ENCODE results near the gene AP4M1.

Gene AP4M1

DNA sequence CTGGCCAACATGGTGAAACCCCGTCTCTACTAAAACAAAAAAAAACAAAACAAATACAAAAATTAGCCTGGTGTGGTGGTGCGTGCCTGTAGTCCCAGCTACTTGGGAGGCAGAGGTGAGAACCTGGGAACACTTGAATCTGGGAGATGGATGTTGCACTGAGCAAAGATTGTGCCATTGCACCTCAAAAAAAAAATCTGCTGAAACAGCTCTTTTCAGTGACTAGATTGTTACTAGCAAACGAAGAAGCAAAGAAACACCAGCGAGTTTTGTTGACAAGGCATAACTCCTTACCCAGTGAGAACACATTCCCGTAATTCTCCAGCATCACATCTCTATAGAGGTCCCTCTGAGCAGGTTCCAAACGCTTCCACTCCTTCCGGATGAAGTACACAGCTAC, 26.6 kb upstream of the AP4M1 start:
- Histone ChIP-seq H3K9ac (ENCODE audit: low read length) (no peak overlapping the region), H3K27ac (ENCODE audit: low read depth, low read length) (no peak overlapping the region), H3K9me3 (ENCODE audit: insufficient read depth, low read length) (peaks cover 23% of the 10 kb centered on the region), H3F3A (ENCODE audit: insufficient read depth) (no peaks in the 10 kb centered on the region), H2AFZ (ENCODE audit: low read depth, low read length, severe bottlenecking) (no peak overlapping the region), H3K4me2 (ENCODE audit: low read depth, low read length, poor library complexity, severe bottlenecking) (no peak overlapping the region), H3K36me3 (ENCODE audit: low read length) (peaks cover 38% of the 10 kb centered on the region), H3K9me2 (replicated peaks; ENCODE audit: insufficient read depth, low read length) (no peaks in the 10 kb centered on the region), H4K20me1 (ENCODE audit: low read depth, low read length) (no peaks in the 10 kb centered on the region), H3K79me2 (ENCODE audit: insufficient read depth, low read length) (peaks cover 13% of the 10 kb centered on the region), H3K27me3 (ENCODE audit: low read length) (no peaks in the 10 kb centered on the region), H3K4me3 (ENCODE audit: insufficient read depth, low read length, poor library complexity, severe bottlenecking) (no peak overlapping the region)
- TF ChIP-seq, protein P1, sequence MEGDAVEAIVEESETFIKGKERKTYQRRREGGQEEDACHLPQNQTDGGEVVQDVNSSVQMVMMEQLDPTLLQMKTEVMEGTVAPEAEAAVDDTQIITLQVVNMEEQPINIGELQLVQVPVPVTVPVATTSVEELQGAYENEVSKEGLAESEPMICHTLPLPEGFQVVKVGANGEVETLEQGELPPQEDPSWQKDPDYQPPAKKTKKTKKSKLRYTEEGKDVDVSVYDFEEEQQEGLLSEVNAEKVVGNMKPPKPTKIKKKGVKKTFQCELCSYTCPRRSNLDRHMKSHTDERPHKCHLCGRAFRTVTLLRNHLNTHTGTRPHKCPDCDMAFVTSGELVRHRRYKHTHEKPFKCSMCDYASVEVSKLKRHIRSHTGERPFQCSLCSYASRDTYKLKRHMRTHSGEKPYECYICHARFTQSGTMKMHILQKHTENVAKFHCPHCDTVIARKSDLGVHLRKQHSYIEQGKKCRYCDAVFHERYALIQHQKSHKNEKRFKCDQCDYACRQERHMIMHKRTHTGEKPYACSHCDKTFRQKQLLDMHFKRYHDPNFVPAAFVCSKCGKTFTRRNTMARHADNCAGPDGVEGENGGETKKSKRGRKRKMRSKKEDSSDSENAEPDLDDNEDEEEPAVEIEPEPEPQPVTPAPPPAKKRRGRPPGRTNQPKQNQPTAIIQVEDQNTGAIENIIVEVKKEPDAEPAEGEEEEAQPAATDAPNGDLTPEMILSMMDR (IDR thresholded peaks at IDR 0.05; ENCODE audit: insufficient read depth, low read length, poor library complexity, severe bottlenecking), result no peak
- TF ChIP-seq EZH2phosphoT487 (conservative IDR thresholded peaks at IDR 0.05; ENCODE audit: low read length), result no peak

DNA sequence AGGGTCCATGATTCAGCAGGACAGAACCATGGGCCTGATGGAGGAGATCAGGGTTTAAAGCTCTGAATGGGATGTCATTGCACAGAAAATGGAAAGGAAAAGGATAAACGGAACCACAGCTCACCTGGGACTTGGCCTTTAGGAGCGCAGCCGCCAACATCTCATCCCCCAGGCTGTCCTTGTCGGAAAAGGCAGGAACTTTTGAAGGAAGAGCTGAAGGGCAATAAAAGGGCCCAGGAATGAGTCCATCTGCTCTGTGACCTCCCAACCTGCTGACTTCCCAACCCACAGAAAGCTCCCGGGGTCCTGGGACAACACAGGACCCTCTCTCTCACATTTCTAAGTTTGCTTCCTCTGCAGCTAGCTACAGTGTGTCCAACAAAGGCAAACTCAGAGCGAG, 26.0 kb upstream of the AP4M1 start:
- Histone ChIP-seq H3K9me2 (replicated peaks; ENCODE audit: insufficient read depth, low read length) (no peaks in the 10 kb centered on the region), H3K79me2 (ENCODE audit: insufficient read depth, low read length) (peaks cover 19% of the 10 kb centered on the region), H3K4me2 (ENCODE audit: low read depth, low read length, poor library complexity, severe bottlenecking) (no peak overlapping the region), H3K27ac (ENCODE audit: low read depth, low read length) (no peak overlapping the region), H3K27me3 (ENCODE audit: low read length) (no peaks in the 10 kb centered on the region), H3K36me3 (ENCODE audit: low read length) (peaks cover 34% of the 10 kb centered on the region), H2AFZ (ENCODE audit: low read depth, low read length, severe bottlenecking) (no peak overlapping the region), H3K4me3 (ENCODE audit: insufficient read depth, low read length, poor library complexity, severe bottlenecking) (no peak overlapping the region), H3F3A (ENCODE audit: insufficient read depth) (no peaks in the 10 kb centered on the region), H4K20me1 (ENCODE audit: low read depth, low read length) (no peaks in the 10 kb centered on the region), H3K9ac (ENCODE audit: low read length) (no peak overlapping the region), H3K9me3 (ENCODE audit: insufficient read depth, low read length) (peaks cover 23% of the 10 kb centered on the region)
- TF ChIP-seq EZH2phosphoT487 (conservative IDR thresholded peaks at IDR 0.05; ENCODE audit: low read length), result no peak
- TF ChIP-seq, protein P1 (IDR thresholded peaks at IDR 0.05; ENCODE audit: insufficient read depth, low read length, poor library complexity, severe bottlenecking), result no peak

DNA sequence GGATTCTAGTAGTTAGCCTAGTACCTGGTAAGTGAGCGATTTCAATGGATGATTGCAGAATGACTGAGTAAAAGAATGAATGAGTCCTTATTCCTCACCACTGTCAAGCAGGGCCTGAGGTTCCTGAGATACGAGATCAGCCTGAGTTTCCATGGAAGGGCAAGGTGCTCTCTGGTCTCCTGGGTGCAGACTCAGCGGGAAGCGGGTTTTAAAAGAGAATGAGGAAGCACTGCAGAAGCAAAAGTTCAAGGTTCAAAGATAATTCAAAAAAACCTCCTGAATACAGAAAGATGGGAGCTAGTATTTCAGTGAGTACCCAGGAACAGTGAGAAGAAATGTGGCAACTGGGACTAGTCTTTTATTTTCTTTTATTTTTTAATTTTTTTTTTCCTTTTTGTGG, 24.2 kb upstream of the AP4M1 start:
- Histone ChIP-seq H4K20me1 (ENCODE audit: low read depth, low read length) (no peaks in the 10 kb centered on the region), H3K4me3 (ENCODE audit: insufficient read depth, low read length, poor library complexity, severe bottlenecking) (no peak overlapping the region), H3K79me2 (ENCODE audit: insufficient read depth, low read length) (peaks cover 29% of the 10 kb centered on the region), H3K4me2 (ENCODE audit: low read depth, low read length, poor library complexity, severe bottlenecking) (no peak overlapping the region), H3K27me3 (ENCODE audit: low read length) (no peaks in the 10 kb centered on the region), H2AFZ (ENCODE audit: low read depth, low read length, severe bottlenecking) (no peak overlapping the region), H3K36me3 (ENCODE audit: low read length) (peaks cover 16% of the 10 kb centered on the region), H3K27ac (ENCODE audit: low read depth, low read length) (no peak overlapping the region), H3K9ac (ENCODE audit: low read length) (no peak overlapping the region), H3F3A (ENCODE audit: insufficient read depth) (peaks cover 4% of the 10 kb centered on the region; the same call in 1 of the 2 replicates), H3K9me2 (replicated peaks; ENCODE audit: insufficient read depth, low read length) (no peaks in the 10 kb centered on the region), H3K9me3 (ENCODE audit: insufficient read depth, low read length) (peaks cover 6% of the 10 kb centered on the region; the same call in 1 of the 2 replicates)
- TF ChIP-seq, protein P1 (IDR thresholded peaks at IDR 0.05; ENCODE audit: insufficient read depth, low read length, poor library complexity, severe bottlenecking), result no peak
- TF ChIP-seq EZH2phosphoT487 (conservative IDR thresholded peaks at IDR 0.05; ENCODE audit: low read length), result no peak

All from SU-DHL-6 (cell line).